Stimulated activated effector memory CD8-positive, alpha-beta T cell treated with anti-CD3 and anti-CD28 coated beads, Interleukin-12 subunit alpha, Interleukin-12 subunit beta, amount 100 ng/mL, for 72 hours (primary cell): ENCODE results near the gene TBC1D16.

ENCODE experiments used
- ATAC-seq: fragments of 150-1000 bp; cut with Tn5 transposase; 2 replicates; pipeline ENCODE4 v1.10.0; 2021
- DNase-seq, 2 donors: peaks; one replicate each; pipeline ENCODE4 v3.0.0; 2021 to 2022; ENCODE audit warnings: low spot score in 2 of 2
- H3K27ac Mint-ChIP-seq: one replicate; pipeline ENCODE4 v1.8.0; 2022; ENCODE audit warnings: mild to moderate bottlenecking, mixed read lengths
- H3K36me3 Mint-ChIP-seq: one replicate; pipeline ENCODE4 v1.8.0; 2022; ENCODE audit warnings: mild to moderate bottlenecking, mixed read lengths
- H3K4me1 Mint-ChIP-seq: one replicate; pipeline ENCODE4 v1.8.0; 2022; ENCODE audit warnings: mixed read lengths
- H3K4me3 Mint-ChIP-seq: one replicate; pipeline ENCODE4 v1.8.0; 2022; ENCODE audit warnings: mild to moderate bottlenecking, mixed read lengths
- H3K9me3 Mint-ChIP-seq: one replicate; pipeline ENCODE4 v1.8.0; 2022; ENCODE audit warnings: mixed read lengths

TBC1D16 gene

GRCh38 chr17:79991924-79992648, 43.6 kb downstream of the TBC1D16 start:
- DNase-seq (no peak), ATAC-seq (peak; percentile 46)
- peak overlapping the region; percentile 87 for H3K27ac Mint-ChIP-seq
- H3K9me3 Mint-ChIP-seq, result no peaks in the 10 kb centered on the region
- peaks cover 4% of the 10 kb centered on the region for H3K36me3 Mint-ChIP-seq
- H3K4me3 Mint-ChIP-seq, result peak overlapping the region; percentile 71
- peaks cover 23% of the 10 kb centered on the region for H3K4me1 Mint-ChIP-seq

DNA sequence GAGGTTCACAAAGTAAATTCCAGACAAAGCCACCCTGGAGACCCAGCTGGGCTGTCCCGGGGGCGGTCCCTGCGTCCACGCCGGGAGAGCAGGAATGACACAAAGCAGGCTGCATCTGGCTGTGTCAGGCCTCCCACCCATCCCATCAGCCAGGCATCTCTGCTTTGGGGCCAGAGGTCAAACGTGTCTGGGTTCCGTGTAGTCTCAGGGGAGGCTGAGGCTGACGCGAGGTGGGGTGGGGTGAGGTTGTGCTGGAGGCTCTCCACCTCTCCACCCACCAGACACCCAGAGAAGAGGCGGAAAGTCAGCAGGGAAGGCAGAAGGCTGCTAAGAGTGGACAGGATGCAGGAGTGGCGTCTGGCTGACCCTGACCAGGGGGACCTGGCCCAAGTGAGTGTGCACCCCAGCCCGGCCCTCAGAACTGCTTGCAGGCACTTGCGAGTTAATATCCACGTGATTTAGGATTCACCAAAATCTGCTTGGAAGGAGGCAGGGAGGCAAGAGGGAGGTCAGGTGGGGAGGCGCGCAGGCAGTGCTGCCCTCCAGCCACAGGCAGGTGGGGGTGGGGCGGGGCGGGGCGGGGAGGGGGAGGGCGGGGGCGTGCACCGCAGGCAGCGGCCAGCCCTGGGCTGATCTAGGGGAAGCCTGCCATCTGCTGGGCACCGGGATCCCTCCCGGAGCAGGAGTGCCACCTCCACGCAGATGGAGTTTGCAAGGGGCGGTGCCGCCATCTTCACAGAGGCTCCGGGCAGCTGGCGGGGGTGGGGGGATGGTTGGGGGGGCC, 44.3 kb downstream of the TBC1D16 start:
- DNase-seq (peak; percentile 55 to 82), ATAC-seq (peak; percentile 95)
- no peaks in the 10 kb centered on the region for H3K36me3 Mint-ChIP-seq
- peak overlapping the region; percentile 71 for H3K4me3 Mint-ChIP-seq
- peaks cover 18% of the 10 kb centered on the region for H3K4me1 Mint-ChIP-seq
- no peak overlapping the region for H3K27ac Mint-ChIP-seq
- no peaks in the 10 kb centered on the region for H3K9me3 Mint-ChIP-seq

DNA sequence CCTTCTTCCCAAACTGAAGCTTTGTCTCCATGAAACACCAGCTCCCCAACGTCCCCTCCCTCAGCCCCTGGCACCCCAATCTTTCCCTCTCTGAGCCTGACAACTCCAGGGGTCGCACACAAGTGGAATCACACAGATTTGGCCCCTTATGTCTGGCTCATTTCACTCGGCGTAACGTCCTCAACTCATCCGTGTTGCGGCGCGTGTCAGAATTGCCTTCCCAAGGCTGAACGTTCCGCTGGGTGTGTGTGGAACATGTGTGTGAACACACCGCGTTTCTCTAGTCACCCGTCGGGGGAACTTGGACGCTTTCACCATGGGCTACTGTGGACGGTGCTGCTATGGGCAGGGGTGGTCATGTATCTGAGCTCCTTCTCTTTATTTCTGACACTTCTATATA, 45.0 kb downstream of the TBC1D16 start:
- Mint-ChIP-seq H3K4me1 (peaks cover 18% of the 10 kb centered on the region), H3K4me3 (peak overlapping the region; percentile 71), H3K27ac (no peak overlapping the region), H3K9me3 (no peaks in the 10 kb centered on the region), H3K36me3 (no peaks in the 10 kb centered on the region)
- DNase-seq (no peak), ATAC-seq (no peak)

DNA sequence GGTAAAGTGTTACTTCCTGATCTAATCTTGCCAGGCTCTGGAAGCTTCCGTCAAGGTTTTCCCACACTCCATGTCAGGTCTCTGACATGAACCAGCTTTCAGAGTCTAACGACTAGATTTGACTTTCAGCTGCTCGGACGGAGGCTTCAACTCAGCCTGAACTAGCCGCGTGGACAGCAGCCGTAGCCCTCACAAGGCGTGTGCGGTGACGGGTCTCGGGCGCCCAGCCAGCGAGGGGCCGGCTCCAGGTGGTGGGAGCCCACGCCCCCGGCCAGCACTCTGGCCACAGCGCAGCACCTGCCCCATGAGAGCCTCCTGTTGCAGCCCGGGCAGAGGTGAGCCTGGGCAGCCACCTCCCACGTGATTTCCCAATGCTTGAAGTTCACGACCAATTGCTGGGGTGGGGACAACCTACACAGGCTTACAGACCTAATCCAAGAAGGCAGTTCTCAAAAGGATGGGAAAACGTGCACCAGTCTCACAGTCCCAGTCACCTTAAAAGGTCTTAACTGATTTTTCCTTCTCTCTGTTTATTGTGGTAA, 45.5 kb downstream of the TBC1D16 start:
- H3K27ac Mint-ChIP-seq, result no peak overlapping the region
- DNase-seq, result no peak
- no peak for ATAC-seq

DNA sequence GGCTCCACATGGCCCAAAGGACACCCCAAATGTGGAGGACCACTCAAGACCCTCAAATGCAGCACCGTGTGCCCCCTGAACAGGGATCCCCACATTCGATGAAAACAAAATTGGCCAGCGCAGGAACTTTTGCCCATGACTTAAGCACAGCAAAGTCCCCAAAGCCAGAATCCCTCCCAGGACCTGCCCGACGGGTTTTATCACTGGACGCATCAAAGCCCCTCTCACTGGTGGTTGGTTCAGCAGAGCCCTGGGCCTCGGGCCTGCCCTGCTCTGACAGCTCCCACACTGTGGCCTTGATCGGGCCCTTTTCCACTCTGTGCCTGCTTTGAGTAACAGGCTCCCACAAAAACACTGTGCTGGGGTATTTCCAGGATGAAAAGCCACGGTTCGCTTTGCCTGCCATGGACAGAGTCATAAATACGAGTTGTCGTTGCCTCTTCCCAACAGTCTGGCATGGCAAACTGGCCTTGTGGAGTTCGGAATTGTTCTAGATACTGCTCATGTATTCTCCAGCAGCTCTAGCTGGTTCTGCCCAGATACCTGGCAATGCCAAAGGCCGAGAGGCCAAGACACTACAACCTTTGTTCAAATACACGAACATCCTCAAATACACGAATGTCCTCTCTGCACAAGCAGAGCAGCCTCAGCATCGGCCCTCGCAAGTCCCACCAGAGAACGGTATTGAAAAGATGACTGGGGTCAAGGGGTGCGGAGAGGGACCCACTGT, 46.4 kb downstream of the TBC1D16 start:
- DNase-seq, result no peak
- peaks cover 18% of the 10 kb centered on the region for H3K4me1 Mint-ChIP-seq
- no peak overlapping the region for H3K4me3 Mint-ChIP-seq
- no peak for ATAC-seq
- no peaks in the 10 kb centered on the region for H3K36me3 Mint-ChIP-seq
- H3K9me3 Mint-ChIP-seq, result no peaks in the 10 kb centered on the region
- no peak overlapping the region for H3K27ac Mint-ChIP-seq

More for the DNA sequence above, 45.5 kb downstream of the TBC1D16 start:
- Mint-ChIP-seq H3K36me3 (no peaks in the 10 kb centered on the region), H3K9me3 (no peaks in the 10 kb centered on the region), H3K4me3 (no peak overlapping the region), H3K4me1 (peaks cover 18% of the 10 kb centered on the region)

DNA sequence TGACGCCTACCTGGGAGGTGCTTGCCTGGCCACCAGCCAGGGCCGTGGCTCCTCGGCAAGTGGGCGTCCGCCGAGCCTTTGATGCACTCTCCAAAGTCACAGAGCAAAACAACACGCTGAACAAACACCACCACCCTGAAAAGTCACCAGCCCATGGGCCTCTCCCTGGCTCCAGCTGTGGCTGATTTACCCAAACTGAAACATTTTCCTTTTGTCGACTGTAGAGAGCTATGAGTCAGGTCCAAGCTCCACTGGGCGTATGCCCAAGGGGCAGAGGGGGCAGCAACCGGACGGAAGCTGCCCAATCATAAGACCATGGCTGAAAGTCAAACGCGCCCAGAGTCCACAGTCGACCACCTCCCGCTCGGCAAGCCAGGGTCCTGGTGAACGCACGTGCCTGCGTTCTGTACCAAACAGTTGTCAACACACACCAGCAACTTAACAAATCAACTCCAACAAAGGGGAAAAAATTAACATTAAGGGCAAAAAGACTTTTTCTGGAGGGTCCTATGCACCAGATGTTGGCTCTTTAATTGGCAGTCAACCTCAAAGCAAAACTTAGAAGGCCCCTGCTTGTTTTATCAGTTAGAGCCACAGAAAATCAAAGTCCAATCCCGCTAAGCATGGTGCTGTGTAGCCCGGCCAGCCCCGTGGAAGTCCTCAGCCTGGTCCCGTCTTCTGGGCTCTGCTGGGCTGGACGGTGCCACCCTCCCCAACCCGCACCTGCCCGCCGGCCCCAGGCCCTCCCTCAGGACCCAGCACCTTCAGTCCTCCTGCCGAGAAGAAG, 47.3 kb downstream of the TBC1D16 start:
- Mint-ChIP-seq H3K4me1 (peaks cover 18% of the 10 kb centered on the region), H3K36me3 (no peaks in the 10 kb centered on the region)

GRCh38 chr17:79987935-79988184, 47.8 kb downstream of the TBC1D16 start:
- H3K9me3 Mint-ChIP-seq, result no peaks in the 10 kb centered on the region
- H3K27ac Mint-ChIP-seq, result no peak overlapping the region
- H3K36me3 Mint-ChIP-seq, result no peaks in the 10 kb centered on the region
- no peak for ATAC-seq
- H3K4me3 Mint-ChIP-seq, result no peak overlapping the region
- peaks cover 17% of the 10 kb centered on the region for H3K4me1 Mint-ChIP-seq
- DNase-seq, result no peak

More for the DNA sequence above, 47.3 kb downstream of the TBC1D16 start:
- no peak for ATAC-seq
- no peak for DNase-seq
- Mint-ChIP-seq H3K27ac (no peak overlapping the region), H3K9me3 (no peaks in the 10 kb centered on the region), H3K4me3 (no peak overlapping the region)

GRCh38 chr17:79987187-79987934, 48.3 kb downstream of the TBC1D16 start:
- H3K27ac Mint-ChIP-seq, result no peak overlapping the region
- H3K36me3 Mint-ChIP-seq, result no peaks in the 10 kb centered on the region

DNA sequence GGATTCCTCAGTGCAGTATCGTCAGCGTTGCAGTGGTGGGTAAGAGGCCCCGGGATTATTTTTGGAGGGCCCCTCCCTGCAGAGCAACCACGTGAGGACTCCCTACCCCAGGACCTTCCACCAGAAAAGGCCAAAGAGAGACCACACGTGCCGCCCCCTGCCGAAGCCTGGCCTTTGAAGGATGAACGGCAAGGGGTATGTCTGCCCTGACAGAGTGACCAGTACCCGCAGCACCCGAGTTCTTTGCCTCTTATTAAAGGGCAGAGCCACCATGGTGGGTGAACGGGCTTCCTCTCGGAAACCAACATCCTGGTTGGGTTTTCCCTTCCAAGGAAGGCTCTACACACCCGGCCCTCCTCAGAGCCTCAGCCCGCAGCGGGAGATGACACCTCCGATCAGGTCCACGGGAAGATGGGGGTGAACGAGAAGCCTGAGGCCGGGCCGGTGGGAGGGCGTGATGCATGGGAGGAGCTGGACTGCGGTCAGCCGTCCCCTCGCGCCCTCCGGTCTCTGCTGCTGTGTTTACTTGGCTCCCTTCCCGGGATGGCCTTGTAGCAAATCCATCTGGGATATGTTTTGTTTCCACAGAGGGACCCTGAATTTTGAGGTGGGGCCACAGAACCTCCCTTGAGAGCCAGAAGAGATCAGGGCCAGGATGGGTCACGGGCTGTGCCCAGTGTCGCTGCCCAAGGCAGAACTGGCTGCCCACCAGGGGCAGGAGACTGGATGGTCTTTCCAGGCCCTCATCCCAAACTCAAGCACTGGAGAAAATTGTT, 49.1 kb downstream of the TBC1D16 start:
- Mint-ChIP-seq H3K4me3 (no peak overlapping the region), H3K27ac (no peak overlapping the region), H3K9me3 (no peaks in the 10 kb centered on the region), H3K4me1 (peaks cover 9% of the 10 kb centered on the region), H3K36me3 (no peaks in the 10 kb centered on the region)
- ATAC-seq (no peak), DNase-seq (no peak)

More at GRCh38 chr17:79987187-79987934, 48.3 kb downstream of the TBC1D16 start:
- no peak for DNase-seq
- no peak overlapping the region for H3K4me3 Mint-ChIP-seq
- peaks cover 12% of the 10 kb centered on the region for H3K4me1 Mint-ChIP-seq
- no peak for ATAC-seq
- no peaks in the 10 kb centered on the region for H3K9me3 Mint-ChIP-seq

- no peak for ATAC-seq
- H3K27ac Mint-ChIP-seq, result no peak overlapping the region
These were observed 49.7 kb downstream of the TBC1D16 start for GRCh38 chr17:79985943-79986391.

DNA sequence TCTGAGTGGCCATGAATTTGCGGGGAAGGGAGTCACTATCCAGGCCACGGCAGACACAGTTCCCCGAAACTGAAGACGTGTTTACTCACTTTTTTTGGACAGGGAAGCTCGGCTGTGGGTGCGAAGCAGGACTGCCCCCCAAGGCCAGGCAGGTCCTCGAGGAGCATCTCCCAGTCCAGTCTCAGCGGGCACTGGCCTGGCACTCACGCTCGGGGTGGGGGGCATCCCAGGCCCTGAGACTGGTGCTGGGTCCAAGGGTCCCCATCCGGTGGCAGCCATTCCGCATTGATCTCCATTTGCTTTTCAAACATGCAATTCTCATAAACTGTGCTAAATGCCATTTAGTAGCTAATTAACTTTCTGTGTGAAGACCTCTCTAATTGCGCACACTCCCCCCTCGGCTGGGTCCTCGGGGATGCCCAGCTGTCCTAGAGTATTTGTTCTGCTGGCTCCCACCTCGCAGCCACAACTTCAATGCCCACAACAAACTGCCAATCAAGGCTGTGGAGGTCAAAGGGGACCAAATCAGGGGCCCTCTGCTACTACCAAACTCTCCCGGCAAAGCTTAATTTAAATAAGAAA, 50.2 kb downstream of the TBC1D16 start:
- Mint-ChIP-seq H3K27ac (no peak overlapping the region), H3K4me3 (no peak overlapping the region), H3K36me3 (no peaks in the 10 kb centered on the region), H3K4me1 (no peaks in the 10 kb centered on the region), H3K9me3 (no peaks in the 10 kb centered on the region)
- DNase-seq, result no peak
- ATAC-seq, result no peak

More at GRCh38 chr17:79985943-79986391, 49.7 kb downstream of the TBC1D16 start:
- no peak overlapping the region for H3K4me3 Mint-ChIP-seq
- H3K4me1 Mint-ChIP-seq, result peaks cover 3% of the 10 kb centered on the region
- no peak for DNase-seq
- no peaks in the 10 kb centered on the region for H3K9me3 Mint-ChIP-seq
- no peaks in the 10 kb centered on the region for H3K36me3 Mint-ChIP-seq

GRCh38 chr17:79984877-79985276, 50.8 kb downstream of the TBC1D16 start:
- DNase-seq, result no peak
- no peak for ATAC-seq
- Mint-ChIP-seq H3K9me3 (no peaks in the 10 kb centered on the region), H3K4me3 (no peak overlapping the region), H3K27ac (no peak overlapping the region), H3K36me3 (no peaks in the 10 kb centered on the region), H3K4me1 (no peaks in the 10 kb centered on the region)

DNA sequence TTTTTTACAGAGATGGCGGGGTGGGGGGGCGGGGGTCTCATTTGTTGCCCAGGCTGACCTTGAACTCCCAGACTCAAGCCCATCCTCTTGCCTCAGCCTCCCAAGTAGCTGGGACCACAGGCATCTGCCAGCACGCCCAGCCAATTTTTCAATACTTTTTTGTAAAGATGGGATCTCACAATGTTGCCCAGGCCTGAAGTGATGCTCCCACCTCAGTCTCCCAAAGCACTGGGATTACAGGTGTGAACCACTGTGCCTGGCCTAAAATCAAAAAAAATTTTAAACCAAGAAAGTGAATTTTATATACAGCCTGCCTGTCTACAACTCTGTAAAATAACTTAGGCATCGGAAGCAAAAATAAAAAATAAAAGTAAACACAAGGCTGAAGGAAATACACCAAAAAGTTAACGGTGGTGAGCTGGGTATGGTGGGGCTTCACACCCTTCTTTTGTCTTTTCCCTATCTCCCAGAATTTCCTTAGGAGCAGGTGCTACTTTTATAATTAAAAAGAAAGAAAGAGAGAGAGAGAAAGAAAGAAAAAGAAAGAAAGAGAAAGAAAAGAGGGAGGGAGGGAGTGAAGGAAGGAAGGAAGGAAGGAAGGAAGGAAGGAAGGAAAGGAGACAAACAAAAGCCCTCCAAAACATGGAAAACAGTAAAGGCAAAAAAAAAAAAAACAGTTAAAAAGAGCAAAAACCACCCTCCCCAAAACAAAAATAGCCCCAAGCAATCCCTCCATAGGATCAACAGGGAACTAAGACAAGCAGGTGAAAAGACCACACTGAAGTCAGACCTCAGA, 51.4 kb downstream of the TBC1D16 start:
- DNase-seq (no peak), ATAC-seq (no peak)
- Mint-ChIP-seq H3K36me3 (no peaks in the 10 kb centered on the region), H3K9me3 (no peaks in the 10 kb centered on the region), H3K27ac (no peak overlapping the region), H3K4me1 (no peaks in the 10 kb centered on the region), H3K4me3 (no peak overlapping the region)
